GM12872 (cell line): ENCODE measurements around the gene PDLIM7.

ENCODE experiments used
- CTCF ChIP-seq: IDR thresholded peaks from 3 replicates; pipeline ENCODE4 v1.5.1; 2011; ENCODE audit warnings: low read depth, mild to moderate bottlenecking, low read length, moderate library complexity; ENCODE audit not compliant: insufficient read depth

PDLIM7 gene

GRCh38 chr5:177497292-177498012 is at the start of gene PDLIM7:
Gene PDLIM7 (minus strand): TSS chr5:177497604. CDS start chr5:177496512, 1,092 bp downstream.
- TF ChIP-seq CTCF, result 0 out of 3 replicates have a peak, but pooled peaks have one; percentile 11

- TF ChIP-seq CTCF, result no peak
Observed at GRCh38 chr5:177546258-177546741, 48.9 kb upstream of the PDLIM7 start.

- TF ChIP-seq CTCF, result no peak
Observed at GRCh38 chr5:177545487-177546257, 48.3 kb upstream of the PDLIM7 start.

- no peak for TF ChIP-seq CTCF
Observed at GRCh38 chr5:177542816-177543465, 45.5 kb upstream of the PDLIM7 start.

DNA sequence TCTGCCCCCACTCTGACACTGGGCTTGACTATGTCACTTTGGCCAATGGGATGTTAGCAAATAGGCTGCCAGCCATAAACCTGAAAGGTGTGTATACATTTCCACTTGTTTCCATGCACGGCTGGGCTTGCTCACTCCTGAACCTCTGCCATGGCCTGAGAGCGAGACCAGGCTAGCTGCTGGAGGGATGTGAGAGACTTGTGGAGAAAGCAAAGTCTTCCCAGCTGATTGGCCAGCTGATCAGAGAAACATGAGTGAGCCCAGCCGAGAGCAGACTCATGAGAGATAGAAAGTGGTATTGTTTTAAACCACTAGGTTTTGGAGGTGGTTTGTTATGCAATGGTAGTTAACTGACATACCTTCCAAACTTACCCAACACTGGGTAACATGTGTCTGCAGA is 43.0 kb upstream of the PDLIM7 start:
- TF ChIP-seq CTCF, result no peak

DNA sequence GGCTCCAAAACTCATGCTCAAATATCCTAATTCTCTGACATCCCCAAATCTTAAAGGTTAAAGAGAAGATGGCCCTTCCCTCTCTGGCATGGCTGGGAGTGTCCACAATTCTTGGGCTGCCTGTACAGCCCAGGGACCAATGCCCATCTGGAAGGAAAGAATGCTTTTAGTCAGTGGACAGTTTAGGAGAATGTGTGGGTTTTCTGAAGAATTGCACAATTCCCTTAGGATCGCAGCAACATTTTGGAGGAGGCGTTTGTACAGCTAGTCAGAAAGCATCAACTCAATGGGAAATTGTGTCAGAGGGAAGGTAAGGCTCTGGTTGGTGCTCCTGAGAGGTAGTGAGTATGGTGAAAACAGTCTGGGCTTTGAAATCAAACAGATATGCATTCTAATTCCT is 42.0 kb upstream of the PDLIM7 start:
- TF ChIP-seq CTCF, result no peak

GRCh38 chr5:177538876-177539275 is 41.5 kb upstream of the PDLIM7 start:
- TF ChIP-seq CTCF, result no peak
